ENCODE data around the gene TMIE.

DNA sequence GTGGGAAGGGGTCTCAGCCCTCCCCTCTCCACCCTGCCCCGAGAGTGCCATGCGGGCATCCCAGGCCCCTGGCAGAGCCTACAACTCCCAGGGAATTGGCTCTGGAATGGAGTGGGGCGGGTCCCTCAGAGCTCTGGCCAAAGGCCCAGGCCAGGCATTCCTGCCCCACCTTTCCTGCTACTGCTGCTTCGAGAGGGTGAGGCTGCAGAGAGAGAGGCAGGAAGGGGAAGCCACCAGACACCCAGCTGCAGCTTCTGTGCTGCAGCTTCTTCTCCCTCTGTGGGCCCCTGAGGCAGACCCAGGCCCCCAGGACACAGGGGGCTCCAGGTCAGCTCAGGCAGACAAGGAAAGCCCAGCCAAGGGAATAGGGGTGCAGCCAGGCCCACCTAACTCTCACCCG is 10.4 kb upstream of the TMIE start:
- no peak for TF ChIP-seq EGR1 (conservative IDR thresholded peaks at IDR 0.05)
- no peak for TF ChIP-seq YY1 (IDR thresholded peaks at IDR 0.05; ENCODE audit: borderline replicate concordance in 1 of 3, control insufficient read depth in 1 of 3, extremely low read depth in 1 of 3, insufficient read depth in 3 of 3, insufficient read length in 1 of 3, insufficient replicate concordance in 2 of 3, low read depth in 1 of 3, low read length in 2 of 3)
- TF ChIP-seq, protein P1, sequence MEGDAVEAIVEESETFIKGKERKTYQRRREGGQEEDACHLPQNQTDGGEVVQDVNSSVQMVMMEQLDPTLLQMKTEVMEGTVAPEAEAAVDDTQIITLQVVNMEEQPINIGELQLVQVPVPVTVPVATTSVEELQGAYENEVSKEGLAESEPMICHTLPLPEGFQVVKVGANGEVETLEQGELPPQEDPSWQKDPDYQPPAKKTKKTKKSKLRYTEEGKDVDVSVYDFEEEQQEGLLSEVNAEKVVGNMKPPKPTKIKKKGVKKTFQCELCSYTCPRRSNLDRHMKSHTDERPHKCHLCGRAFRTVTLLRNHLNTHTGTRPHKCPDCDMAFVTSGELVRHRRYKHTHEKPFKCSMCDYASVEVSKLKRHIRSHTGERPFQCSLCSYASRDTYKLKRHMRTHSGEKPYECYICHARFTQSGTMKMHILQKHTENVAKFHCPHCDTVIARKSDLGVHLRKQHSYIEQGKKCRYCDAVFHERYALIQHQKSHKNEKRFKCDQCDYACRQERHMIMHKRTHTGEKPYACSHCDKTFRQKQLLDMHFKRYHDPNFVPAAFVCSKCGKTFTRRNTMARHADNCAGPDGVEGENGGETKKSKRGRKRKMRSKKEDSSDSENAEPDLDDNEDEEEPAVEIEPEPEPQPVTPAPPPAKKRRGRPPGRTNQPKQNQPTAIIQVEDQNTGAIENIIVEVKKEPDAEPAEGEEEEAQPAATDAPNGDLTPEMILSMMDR (IDR thresholded peaks at IDR 0.05 in 2 of 3, conservative IDR thresholded peaks at IDR 0.05 in 1 of 3; ENCODE audit: insufficient read depth in 2 of 3, low read depth in 1 of 3, low read length in 3 of 3) = no peak
- TF ChIP-seq ZKSCAN3 (CRISPR knock-in tag; IDR thresholded peaks at IDR 0.05) = no peak
- TF ChIP-seq SRSF9 (IDR thresholded peaks at IDR 0.05; ENCODE audit: borderline replicate concordance, low read depth, low read length) = no peak
- TF ChIP-seq FOXM1 (IDR thresholded peaks at IDR 0.05; ENCODE audit: low read depth) = no peak
- no peak for TF ChIP-seq FOXM1 (CRISPR knock-in tag; IDR thresholded peaks at IDR 0.05; ENCODE audit: low read depth)
- TF ChIP-seq GABPB1 (CRISPR knock-in tag; IDR thresholded peaks at IDR 0.05) = no peak
- no peak for TF ChIP-seq XRCC5 (IDR thresholded peaks at IDR 0.05; ENCODE audit: low read depth, low read length)
- no peak for TF ChIP-seq BCOR (IDR thresholded peaks at IDR 0.05)

Data from K562 (cell line).